WI38 (cell line): ENCODE measurements around the gene CEMIP2.
"Not testable (repeated sequence)": the region's sequence is repeated elsewhere in the genome, so short reads cannot be mapped to it uniquely, and the experiment has no call there.

Source experiments
- H3K4me3 ChIP-seq: 2 replicates; pipeline ENCODE4 v1.5.1; 2011; ENCODE audit warnings: low read depth, mild to moderate bottlenecking, control low read depth, low read length
- CTCF ChIP-seq: IDR thresholded peaks from 2 replicates; pipeline ENCODE4 v1.5.1; 2012; ENCODE audit warnings: low read depth, mild to moderate bottlenecking, control low read depth, low read length

The CEMIP2 gene

GRCh38 chr9:71768388-71769174 lies at the start of gene CEMIP2:
Gene CEMIP2, minus strand, starts transcription at chr9:71768513. Its CDS starts 18,140 bp downstream, at chr9:71750373.
- peak within 1 kb of the TSS; percentile 93 for H3K4me3 ChIP-seq
- peak; percentile 36; the same call in 1 of the 2 replicates for TF ChIP-seq CTCF

- TF ChIP-seq CTCF, result no peak
- no peak overlapping the region for H3K4me3 ChIP-seq
These were observed 48.7 kb upstream of the CEMIP2 start for GRCh38 chr9:71816916-71817451.

- H3K4me3 ChIP-seq, result no peak overlapping the region
- TF ChIP-seq CTCF, result no peak
These were observed 46.5 kb upstream of the CEMIP2 start for GRCh38 chr9:71814815-71815214.

- TF ChIP-seq CTCF, result no peak
- no peak overlapping the region for H3K4me3 ChIP-seq
These were observed 45.9 kb upstream of the CEMIP2 start for GRCh38 chr9:71814226-71814625.

- TF ChIP-seq CTCF, result 0 out of 2 replicates have a peak, but pooled peaks have one; percentile 12
- no peak overlapping the region for H3K4me3 ChIP-seq
These were observed 44.1 kb upstream of the CEMIP2 start for GRCh38 chr9:71812385-71812784.

- TF ChIP-seq CTCF, result no peak
- no peak overlapping the region for H3K4me3 ChIP-seq
These were observed 39.8 kb upstream of the CEMIP2 start for GRCh38 chr9:71808068-71808467.

GRCh38 chr9:71806901-71807307 lies 38.6 kb upstream of the CEMIP2 start:
- H3K4me3 ChIP-seq, result no peak overlapping the region

GRCh38 chr9:71805096-71805495 lies 36.8 kb upstream of the CEMIP2 start:
- H3K4me3 ChIP-seq, result not testable (repeated sequence)

More at GRCh38 chr9:71806901-71807307, 38.6 kb upstream of the CEMIP2 start:
- TF ChIP-seq CTCF, result peak; percentile 88
